ENCODE results near the gene TUBA4B.

Gene TUBA4B

GRCh38 chr2:219274361-219274921 is 21.4 kb downstream of the TUBA4B start:
- ChIA-PET CTCF (interaction anchor here (1.1 to 21.6 kb wide), 12 partner anchors 9 to 128 kb away, joined by 3 to 691 read pairs (median 5); partner anchors contain the start of genes TUBA4A and TUBA4B), POLR2A (interaction anchor here (0.7 to 1.3 kb wide), 5 partner anchors 22 to 203 kb away, joined by 3 to 5 read pairs (median 4); partner anchors contain the start of genes GLB1L, STK16, TUBA4B and ZFAND2B)
- no peak for TF ChIP-seq CTCF (IDR thresholded peaks at IDR 0.05; ENCODE audit: insufficient read depth, low read length, missing control alignments)
- H3K4me3 ChIP-seq (ENCODE audit: low read depth, low read length), result peak overlapping the region; percentile 9; the same call in 1 of the 2 replicates
- DNase-seq (ENCODE audit: low read depth, low spot score), result peak; percentile 60

GRCh38 chr2:219277703-219278654 is 24.9 kb downstream of the TUBA4B start:
- peak; percentile 94 for TF ChIP-seq CTCF (IDR thresholded peaks at IDR 0.05; ENCODE audit: insufficient read depth, low read length, missing control alignments)
- ChIA-PET CTCF (interaction anchor here (0.6 to 21.6 kb wide), 41 partner anchors 10 to 252 kb away, joined by 3 to 691 read pairs (median 5); partner anchors contain the start of genes CNPPD1, GLB1L, RESP18 and STK16), POLR2A (interaction anchor here (0.6 to 3.1 kb wide), 10 partner anchors 16 to 101 kb away, joined by 3 to 17 read pairs (median 5); partner anchors contain the start of genes ABCB6, ANKZF1, CNPPD1 and GLB1L)
- H3K4me3 ChIP-seq (ENCODE audit: low read depth, low read length), result no peak overlapping the region
- peak; percentile 33 for DNase-seq (ENCODE audit: low read depth, low spot score)

GRCh38 chr2:219278655-219279150 is 25.7 kb downstream of the TUBA4B start:
- ChIA-PET CTCF (interaction anchor here (0.6 to 21.6 kb wide), 24 partner anchors 10 to 251 kb away, joined by 3 to 691 read pairs (median 6); partner anchors contain the start of genes CNPPD1, GLB1L, STK16 and TUBA4B), POLR2A (interaction anchor here (0.6 to 3.1 kb wide), 13 partner anchors 10 to 102 kb away, joined by 3 to 17 read pairs (median 5); partner anchors contain the start of genes ABCB6, ANKZF1, CNPPD1 and GLB1L)
- TF ChIP-seq CTCF (IDR thresholded peaks at IDR 0.05; ENCODE audit: insufficient read depth, low read length, missing control alignments), result no peak
- peak overlapping the region; percentile 41 for H3K4me3 ChIP-seq (ENCODE audit: low read depth, low read length)
- DNase-seq (ENCODE audit: low read depth, low spot score), result no peak

- peak; percentile 2 for TF ChIP-seq CTCF (IDR thresholded peaks at IDR 0.05; ENCODE audit: insufficient read depth, low read length, missing control alignments)
- CTCF ChIA-PET, result interaction anchor here (0.9 to 21.6 kb wide), 15 partner anchors 11 to 250 kb away, joined by 3 to 691 read pairs (median 7); partner anchors contain the start of gene TUBA4B
- POLR2A ChIA-PET, result interaction anchor here (0.6 to 3.1 kb wide), 13 partner anchors 9 to 103 kb away, joined by 3 to 17 read pairs (median 4); partner anchors contain the start of genes ABCB6, ANKZF1, CNPPD1 and GLB1L
- H3K4me3 ChIP-seq (ENCODE audit: low read depth, low read length), result peak within 1 kb of the TSS; percentile 78
- peak; percentile 93 for DNase-seq (ENCODE audit: low read depth, low spot score)
These were observed 26.3 kb downstream of the TUBA4B start, which contains the start of gene DNAJB2 for GRCh38 chr2:219279151-219279915. Gene DNAJB2, plus strand, starts transcription at chr2:219279366. Its CDS starts 468 bp downstream, at chr2:219279834.

GRCh38 chr2:219279916-219280516 is 27.0 kb downstream of the TUBA4B start:
- DNase-seq (ENCODE audit: low read depth, low spot score), result no peak
- peak overlapping the region; percentile 78 for H3K4me3 ChIP-seq (ENCODE audit: low read depth, low read length)
- TF ChIP-seq CTCF (IDR thresholded peaks at IDR 0.05; ENCODE audit: insufficient read depth, low read length, missing control alignments), result no peak
- ChIA-PET POLR2A (interaction anchor here (0.7 to 3.1 kb wide), 5 partner anchors 10 to 86 kb away, joined by 3 to 17 read pairs (median 3); partner anchors contain the start of genes GLB1L and STK16), CTCF (interaction anchor here (1.0 to 21.6 kb wide), 8 partner anchors 12 to 250 kb away, joined by 3 to 691 read pairs (median 6); partner anchors contain the start of gene CNPPD1)
